Measurements from ENCODE around the gene SPSB2.

SPSB2 gene

GRCh38 chr12:6829536-6830220 lies 43.4 kb downstream of the SPSB2 start:
- no peak for DNase-seq

- no peak for DNase-seq
Observed at GRCh38 chr12:6828781-6829535, 44.1 kb downstream of the SPSB2 start.

- peak; percentile 49 for DNase-seq
Observed at GRCh38 chr12:6827982-6828780, 44.9 kb downstream of the SPSB2 start, which contains the start of gene P3H3. Gene P3H3, plus strand, starts transcription at chr12:6828407. Its CDS starts 34 bp downstream, at chr12:6828441.

GRCh38 chr12:6827437-6827911 lies 45.6 kb downstream of the SPSB2 start:
- peak; percentile 37 for DNase-seq

- DNase-seq, result no peak
Observed at GRCh38 chr12:6826734-6827436, 46.2 kb downstream of the SPSB2 start.

GRCh38 chr12:6826125-6826733 lies 46.9 kb downstream of the SPSB2 start:
- no peak for DNase-seq

GRCh38 chr12:6825398-6826124 lies 47.5 kb downstream of the SPSB2 start:
- peak; percentile 89 for DNase-seq

GRCh38 chr12:6824901-6825381 lies 48.2 kb downstream of the SPSB2 start:
- no peak for DNase-seq

- no peak for DNase-seq
Observed at GRCh38 chr12:6824085-6824775, 48.9 kb downstream of the SPSB2 start.

GRCh38 chr12:6823182-6824084 lies 49.7 kb downstream of the SPSB2 start:
- DNase-seq, result no peak

- no peak for DNase-seq
Observed at GRCh38 chr12:6822426-6823135, 50.5 kb downstream of the SPSB2 start.

GRCh38 chr12:6821591-6822425 lies 51.3 kb downstream of the SPSB2 start, which contains the start of gene GPR162:
Gene GPR162, plus strand, starts transcription at chr12:6821821. Its CDS starts 2,078 bp downstream, at chr12:6823899.
- peak; percentile 9 for DNase-seq
